CD4-positive, alpha-beta T cell treated with Interleukin-15 for 4 hours (primary cell): Measurements from ENCODE around the gene WDR91.
A peak's percentile ranks its signal among the peaks of the same experiment; 100 is the strongest.
"Not testable (repeated sequence)": the region's sequence is repeated elsewhere in the genome, so short reads cannot be mapped to it uniquely, and the experiment has no call there.

Experiments
- DNase-seq: peaks from one replicate; pipeline ENCODE4 v3.0.0-alpha.2; 2020; ENCODE audit warnings: low spot score

WDR91 gene

GRCh38 chr7:135211179-135211945, at the start of gene WDR91:
Gene WDR91 (minus strand): TSS chr7:135211526. CDS start chr7:135211502, 24 bp downstream.
- peak; percentile 97 for DNase-seq

GRCh38 chr7:135260470-135260869, 49.1 kb upstream of the WDR91 start:
- DNase-seq: no peak

- no peak for DNase-seq
Observed at GRCh38 chr7:135259702-135260101, 48.4 kb upstream of the WDR91 start.

GRCh38 chr7:135258585-135258984, 47.3 kb upstream of the WDR91 start:
- DNase-seq: no peak

- DNase-seq: no peak
Observed at GRCh38 chr7:135257790-135258189, 46.5 kb upstream of the WDR91 start.

GRCh38 chr7:135253851-135254771, 42.8 kb upstream of the WDR91 start:
- no peak for DNase-seq

GRCh38 chr7:135251496-135252391, 40.4 kb upstream of the WDR91 start:
- DNase-seq: no peak

- DNase-seq: no peak
Observed at GRCh38 chr7:135248546-135248945, 37.2 kb upstream of the WDR91 start.

- DNase-seq: no peak
Observed at GRCh38 chr7:135247746-135248471, 36.6 kb upstream of the WDR91 start.

GRCh38 chr7:135246191-135246825, 35.0 kb upstream of the WDR91 start:
- DNase-seq: no peak

- DNase-seq: no peak
Observed at GRCh38 chr7:135245226-135246190, 34.2 kb upstream of the WDR91 start.

- no peak for DNase-seq
Observed at GRCh38 chr7:135242096-135242684, 30.9 kb upstream of the WDR91 start.

GRCh38 chr7:135240441-135240840, 29.1 kb upstream of the WDR91 start:
- no peak for DNase-seq

GRCh38 chr7:135239263-135239662, 27.9 kb upstream of the WDR91 start:
- no peak for DNase-seq

- no peak for DNase-seq
Observed at GRCh38 chr7:135238112-135238744, 26.9 kb upstream of the WDR91 start.

- no peak for DNase-seq
Observed at GRCh38 chr7:135236727-135237126, 25.4 kb upstream of the WDR91 start.

- no peak for DNase-seq
Observed at GRCh38 chr7:135235841-135236240, 24.5 kb upstream of the WDR91 start.

GRCh38 chr7:135234727-135235126, 23.4 kb upstream of the WDR91 start:
- DNase-seq: no peak

- DNase-seq: not testable (repeated sequence)
Observed at GRCh38 chr7:135234095-135234494, 22.8 kb upstream of the WDR91 start.
